Sigmoid colon (tissue), 7 donors: Measurements from ENCODE around the gene CLCN3. TPM values are rescaled to one million over a fixed set of nuclear protein-coding genes. Genes with fewer than 3 reads are reported as not detected.

Experiments
- DNase-seq: peaks from one replicate; pipeline ENCODE4 v3.0.0-alpha.2; 2019
- H3K27ac ChIP-seq, 4 donors: fragments of 200-600 bp; sonication (generic); one replicate each; pipeline ENCODE4 v1.5.1; 2016 to 2019; ENCODE audit warnings: mild to moderate bottlenecking in 1 of 4
- H3K27me3 ChIP-seq, 3 donors: fragments of 200-600 bp; sonication (generic); one replicate each; pipeline ENCODE4 v1.5.1; 2019; ENCODE audit warnings: mild to moderate bottlenecking in 1 of 3
- H3K36me3 ChIP-seq, 4 donors: fragments of 200-600 bp; sonication (generic); one replicate each; pipeline ENCODE4 v1.5.1; 2016 to 2019
- H3K4me1 ChIP-seq, 4 donors: fragments of 200-600 bp; sonication (generic); one replicate each; pipeline ENCODE4 v1.5.1; 2017 to 2019
- H3K4me3 ChIP-seq, 4 donors: fragments of 200-600 bp; sonication (generic); one replicate each; pipeline ENCODE4 v1.5.1; 2017 to 2019; ENCODE audit warnings: mild to moderate bottlenecking in 2 of 4, moderate library complexity in 1 of 4
- H3K9me3 ChIP-seq, 4 donors: fragments of 200-600 bp in 3 of 4; sonication (generic) in 3 of 4; one replicate each; pipeline versions ENCODE4 v1.5.1 to v1.6.1; 2013 to 2019
- EP300 ChIP-seq, 4 donors: sonication (generic); formaldehyde crosslinking; IDR thresholded peaks; one replicate each; pipeline ENCODE4 v1.6.1; 2017; ENCODE audit warnings: antibody characterized with exemption in 4 of 4
- POLR2A ChIP-seq, 2 donors: fragments of 450-650 bp; IDR thresholded peaks; one replicate each; pipeline ENCODE4 v1.6.1; 2016; ENCODE audit warnings: antibody characterized with exemption in 2 of 2, mild to moderate bottlenecking in 2 of 2, moderate library complexity in 2 of 2
- POLR2AphosphoS5 ChIP-seq, 4 donors: sonication (generic); formaldehyde crosslinking; IDR thresholded peaks; one replicate each; pipeline ENCODE4 v1.6.1; 2017; ENCODE audit warnings: antibody characterized with exemption in 4 of 4
- WGBS, 2 donors: extraction: QIAGEN DNeasy Blood & Tissue Kit; methylation state at CpG; one replicate each; pipeline ENCODE4 v1.1.7; 2013; 5-methylcytosine and 5-hydroxymethylcytosine counted together
- intact Hi-C: fragments of 100-400 bp; cut with DNase I; formaldehyde crosslinking; loops from one replicate; pipeline ENCODE4 v1.15.1; 2023
- polyA plus RNA-seq, 3 donors: library from polyadenylated mRNA; stranded (reverse); fragments of 200-250 nt; gene quantifications; one replicate each; pipeline ENCODE4 v1.2.3, GENCODE V29; 2013
- total RNA-seq, 4 donors: library from RNA; depleted of rRNA; stranded (reverse); fragments of >200 nt; gene quantifications; one replicate each; pipeline ENCODE4 v1.1.0, GENCODE V29; 2016
- TF ChIP-seq, protein P1 (sequence below), 4 experiments: fragments of 450-650 bp in 3 of 4; fragments of 200-600 bp in 1 of 4; IDR thresholded peaks; one replicate each; pipeline ENCODE4 v1.5.1; 2016 to 2019; ENCODE audit warnings: antibody characterized with exemption in 4 of 4, mild to moderate bottlenecking in 3 of 4, moderate library complexity in 2 of 4
- donor health status: healthy with polysubstance abuse.
- donor health status: Bipolar disorder and iron deficiency.
- donor health status: healthy.

Gene CLCN3
- total and polyA plus RNA-seq, 7 donors: 8.6 to 37.1 (median 16.0) TPM

DNA sequence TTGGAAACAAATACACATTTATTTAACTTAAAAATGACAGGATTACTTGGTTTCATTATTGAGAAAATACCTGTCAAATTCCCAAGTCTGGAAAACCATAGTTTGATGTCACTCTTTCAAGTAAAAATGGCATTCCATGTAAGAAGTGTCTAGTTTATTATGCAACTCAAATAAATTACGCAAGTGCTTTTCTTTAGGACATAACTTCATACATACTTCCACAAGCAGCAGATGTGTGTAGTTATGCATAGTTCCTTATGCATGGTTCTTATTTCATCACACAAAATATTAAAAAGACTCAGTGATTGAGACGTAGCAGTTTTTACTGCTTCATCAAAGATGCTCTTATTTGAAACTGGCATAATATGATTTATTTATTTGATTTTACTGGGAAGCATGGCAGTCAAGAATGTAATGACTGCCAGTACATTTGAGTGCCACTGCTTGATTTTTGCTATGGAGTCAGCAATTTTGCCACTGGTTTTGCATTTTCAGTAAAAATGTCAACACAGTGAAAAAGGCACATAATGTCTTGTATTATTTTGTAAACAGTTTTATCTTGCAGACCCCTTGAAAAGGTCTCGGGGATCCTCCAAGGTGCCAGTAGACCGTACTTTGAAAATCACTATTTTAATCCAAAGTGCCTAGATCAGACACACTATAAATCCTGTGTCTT lies 62.1 kb downstream of the CLCN3 start:
- WGBS, 2 donors: 95% methylated on average over 4 of the region's 4 CpGs
- TF ChIP-seq POLR2AphosphoS5 (IDR thresholded peaks at IDR 0.05): no peak
- TF ChIP-seq, protein P1, sequence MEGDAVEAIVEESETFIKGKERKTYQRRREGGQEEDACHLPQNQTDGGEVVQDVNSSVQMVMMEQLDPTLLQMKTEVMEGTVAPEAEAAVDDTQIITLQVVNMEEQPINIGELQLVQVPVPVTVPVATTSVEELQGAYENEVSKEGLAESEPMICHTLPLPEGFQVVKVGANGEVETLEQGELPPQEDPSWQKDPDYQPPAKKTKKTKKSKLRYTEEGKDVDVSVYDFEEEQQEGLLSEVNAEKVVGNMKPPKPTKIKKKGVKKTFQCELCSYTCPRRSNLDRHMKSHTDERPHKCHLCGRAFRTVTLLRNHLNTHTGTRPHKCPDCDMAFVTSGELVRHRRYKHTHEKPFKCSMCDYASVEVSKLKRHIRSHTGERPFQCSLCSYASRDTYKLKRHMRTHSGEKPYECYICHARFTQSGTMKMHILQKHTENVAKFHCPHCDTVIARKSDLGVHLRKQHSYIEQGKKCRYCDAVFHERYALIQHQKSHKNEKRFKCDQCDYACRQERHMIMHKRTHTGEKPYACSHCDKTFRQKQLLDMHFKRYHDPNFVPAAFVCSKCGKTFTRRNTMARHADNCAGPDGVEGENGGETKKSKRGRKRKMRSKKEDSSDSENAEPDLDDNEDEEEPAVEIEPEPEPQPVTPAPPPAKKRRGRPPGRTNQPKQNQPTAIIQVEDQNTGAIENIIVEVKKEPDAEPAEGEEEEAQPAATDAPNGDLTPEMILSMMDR (IDR thresholded peaks at IDR 0.05): no peak
- TF ChIP-seq POLR2A (IDR thresholded peaks at IDR 0.05): no peak
- TF ChIP-seq EP300 (IDR thresholded peaks at IDR 0.05): no peak
- Histone ChIP-seq H3K36me3 (peaks cover 0 to 25% (median 0%) of the 10 kb centered on the region in 4 donors), H3K27ac (no peak overlapping the region), H3K4me3 (no peak overlapping the region), H3K4me1 (no peaks in the 10 kb centered on the region), H3K27me3 (no peaks in the 10 kb centered on the region), H3K9me3 (no peaks in the 10 kb centered on the region)
- no peak for DNase-seq
- intact Hi-C loops: no loop called here

- no peak for TF ChIP-seq POLR2AphosphoS5 (IDR thresholded peaks at IDR 0.05)
- no peak for TF ChIP-seq EP300 (IDR thresholded peaks at IDR 0.05)
- TF ChIP-seq POLR2A (IDR thresholded peaks at IDR 0.05): no peak
- TF ChIP-seq, protein P1 (IDR thresholded peaks at IDR 0.05): no peak
- intact Hi-C loops: no loop called here
- no peak overlapping the region for H3K27ac ChIP-seq
- H3K4me3 ChIP-seq: no peak overlapping the region
- no peaks in the 10 kb centered on the region for H3K4me1 ChIP-seq
- no peak for DNase-seq
- H3K36me3 ChIP-seq: peaks cover 0 to 31% (median 4%) of the 10 kb centered on the region in 4 donors
- no peaks in the 10 kb centered on the region for H3K9me3 ChIP-seq
- 100% methylated on average over 1 of the region's 1 CpG for WGBS, 2 donors
- no peaks in the 10 kb centered on the region for H3K27me3 ChIP-seq
These were observed 69.3 kb downstream of the CLCN3 start for GRCh38 chr4:169689681-169690080.

DNA sequence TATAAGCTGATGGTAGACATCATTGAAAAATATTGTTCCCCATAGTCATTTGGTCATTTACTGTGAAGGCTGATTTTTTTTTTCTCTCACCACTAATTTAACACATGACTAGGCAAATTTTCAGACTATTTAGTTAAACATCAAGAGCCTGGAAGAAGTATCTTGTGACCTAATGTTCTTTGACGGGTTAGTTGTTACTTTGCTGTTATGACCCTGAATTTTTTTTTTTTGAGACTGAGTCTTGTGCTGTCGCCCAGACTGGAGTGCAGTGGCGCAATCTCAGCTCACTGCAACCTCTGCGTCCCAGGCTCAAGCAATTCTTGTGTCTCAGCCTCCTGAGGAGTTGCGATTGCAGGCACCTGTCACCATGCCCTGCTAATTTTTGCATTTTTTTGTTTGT lies 70.4 kb downstream of the CLCN3 start:
- Histone ChIP-seq H3K36me3 (peaks cover 0 to 30% (median 4%) of the 10 kb centered on the region in 4 donors), H3K27me3 (no peaks in the 10 kb centered on the region), H3K9me3 (no peaks in the 10 kb centered on the region), H3K4me1 (no peaks in the 10 kb centered on the region), H3K4me3 (no peak overlapping the region), H3K27ac (no peak overlapping the region)
- 89 to 97% methylated on average over 5 of the region's 5 CpGs for WGBS, 2 donors
- intact Hi-C loops: no loop called here
- TF ChIP-seq POLR2AphosphoS5 (IDR thresholded peaks at IDR 0.05): no peak
- TF ChIP-seq EP300 (IDR thresholded peaks at IDR 0.05): no peak
- no peak for TF ChIP-seq POLR2A (IDR thresholded peaks at IDR 0.05)
- TF ChIP-seq, protein P1 (IDR thresholded peaks at IDR 0.05): no peak
- no peak for DNase-seq

GRCh38 chr4:169698331-169698730 lies 78.0 kb downstream of the CLCN3 start:
- H3K27me3 ChIP-seq: no peaks in the 10 kb centered on the region
- TF ChIP-seq, protein P1 (IDR thresholded peaks at IDR 0.05): no peak
- TF ChIP-seq POLR2AphosphoS5 (IDR thresholded peaks at IDR 0.05) (no peak), POLR2A (IDR thresholded peaks at IDR 0.05) (no peak), EP300 (IDR thresholded peaks at IDR 0.05) (no peak)
- intact Hi-C loops: no loop called here
- H3K36me3 ChIP-seq: peaks cover 0 to 55% (median 6%) of the 10 kb centered on the region in 4 donors
- no peak for DNase-seq
- 80 to 95% methylated on average over 5 of the region's 5 CpGs for WGBS, 2 donors
- H3K4me1 ChIP-seq: no peaks in the 10 kb centered on the region
- no peak overlapping the region for H3K4me3 ChIP-seq
- no peak overlapping the region for H3K27ac ChIP-seq
- H3K9me3 ChIP-seq: no peaks in the 10 kb centered on the region
